ENCODE results near the gene PRRC2B.

The PRRC2B gene

GRCh38 chr9:131516930-131517329 is 123.0 kb downstream of the PRRC2B start:
- no peak for DNase-seq (ENCODE audit: low spot score)

DNA sequence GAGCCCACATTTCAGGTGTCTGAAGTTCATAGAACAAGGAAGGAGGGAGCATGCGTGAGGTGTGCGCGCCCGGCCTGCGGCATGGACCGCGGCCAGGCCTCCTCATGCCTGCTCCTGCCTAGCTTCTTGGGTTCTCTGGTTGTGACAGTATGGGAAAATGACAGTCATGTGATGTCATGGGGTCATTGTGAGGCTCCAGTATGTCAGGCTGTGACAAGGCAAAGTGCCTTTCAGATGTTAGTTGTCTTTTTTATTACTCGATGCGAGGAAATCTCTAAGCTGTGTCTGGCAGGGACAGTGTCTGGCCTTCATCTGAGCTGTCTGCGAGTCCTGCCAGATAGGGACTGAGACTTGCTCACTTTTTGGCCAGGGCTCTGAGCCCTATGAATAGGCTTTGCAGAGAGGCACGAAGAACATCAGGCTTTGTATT is 123.9 kb downstream of the PRRC2B start:
- no peak for DNase-seq (ENCODE audit: low spot score)

DNA sequence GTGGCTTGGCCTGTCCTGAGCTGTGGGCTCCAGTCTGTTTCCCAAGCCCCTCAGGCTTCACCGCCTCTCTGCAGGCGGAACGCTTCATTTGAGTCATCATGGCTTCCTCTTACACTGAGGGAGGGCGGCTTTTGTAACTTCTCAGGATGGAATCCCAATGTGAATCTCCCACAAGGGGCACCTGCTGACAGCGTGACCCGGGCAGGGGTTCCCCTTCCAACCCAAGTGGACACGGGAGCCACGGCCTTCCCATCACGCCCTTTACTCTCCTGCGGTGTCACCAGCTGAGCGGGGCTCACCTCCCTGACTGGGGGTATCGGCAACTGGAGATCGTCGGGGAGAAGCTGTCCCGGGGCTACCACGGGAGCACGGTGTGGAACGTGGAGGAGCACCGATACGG is 124.7 kb downstream of the PRRC2B start:
- DNase-seq (ENCODE audit: low spot score) = no peak

- no peak for DNase-seq (ENCODE audit: low spot score)
Measured at GRCh38 chr9:131520503-131520902, 126.6 kb downstream of the PRRC2B start.

GRCh38 chr9:131521203-131521602 is 127.3 kb downstream of the PRRC2B start:
- no peak for DNase-seq (ENCODE audit: low spot score)

DNA sequence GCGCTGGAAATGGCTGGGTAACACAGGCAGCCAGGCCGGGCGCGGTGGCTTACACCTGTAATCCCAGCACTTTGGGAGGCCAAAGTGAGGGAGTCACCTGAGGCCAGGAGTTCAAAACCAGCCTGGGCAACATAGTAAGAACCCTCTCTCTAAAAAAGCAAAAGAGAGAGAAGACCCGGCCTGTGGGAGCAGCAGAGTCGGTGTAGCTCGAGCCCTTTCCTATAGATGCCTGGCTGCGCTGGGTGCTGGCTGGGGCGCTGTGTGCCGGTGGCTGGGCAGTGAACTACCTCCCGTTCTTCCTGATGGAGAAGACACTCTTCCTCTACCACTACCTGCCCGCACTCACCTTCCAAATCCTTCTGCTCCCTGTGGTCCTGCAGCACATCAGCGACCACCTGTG is 127.9 kb downstream of the PRRC2B start:
- DNase-seq (ENCODE audit: low spot score) = no peak

GRCh38 chr9:131522257-131523085 is 128.6 kb downstream of the PRRC2B start:
- DNase-seq (ENCODE audit: low spot score) = no peak

GRCh38 chr9:131523086-131523388 is 129.2 kb downstream of the PRRC2B start:
- no peak for DNase-seq (ENCODE audit: low spot score)

DNA sequence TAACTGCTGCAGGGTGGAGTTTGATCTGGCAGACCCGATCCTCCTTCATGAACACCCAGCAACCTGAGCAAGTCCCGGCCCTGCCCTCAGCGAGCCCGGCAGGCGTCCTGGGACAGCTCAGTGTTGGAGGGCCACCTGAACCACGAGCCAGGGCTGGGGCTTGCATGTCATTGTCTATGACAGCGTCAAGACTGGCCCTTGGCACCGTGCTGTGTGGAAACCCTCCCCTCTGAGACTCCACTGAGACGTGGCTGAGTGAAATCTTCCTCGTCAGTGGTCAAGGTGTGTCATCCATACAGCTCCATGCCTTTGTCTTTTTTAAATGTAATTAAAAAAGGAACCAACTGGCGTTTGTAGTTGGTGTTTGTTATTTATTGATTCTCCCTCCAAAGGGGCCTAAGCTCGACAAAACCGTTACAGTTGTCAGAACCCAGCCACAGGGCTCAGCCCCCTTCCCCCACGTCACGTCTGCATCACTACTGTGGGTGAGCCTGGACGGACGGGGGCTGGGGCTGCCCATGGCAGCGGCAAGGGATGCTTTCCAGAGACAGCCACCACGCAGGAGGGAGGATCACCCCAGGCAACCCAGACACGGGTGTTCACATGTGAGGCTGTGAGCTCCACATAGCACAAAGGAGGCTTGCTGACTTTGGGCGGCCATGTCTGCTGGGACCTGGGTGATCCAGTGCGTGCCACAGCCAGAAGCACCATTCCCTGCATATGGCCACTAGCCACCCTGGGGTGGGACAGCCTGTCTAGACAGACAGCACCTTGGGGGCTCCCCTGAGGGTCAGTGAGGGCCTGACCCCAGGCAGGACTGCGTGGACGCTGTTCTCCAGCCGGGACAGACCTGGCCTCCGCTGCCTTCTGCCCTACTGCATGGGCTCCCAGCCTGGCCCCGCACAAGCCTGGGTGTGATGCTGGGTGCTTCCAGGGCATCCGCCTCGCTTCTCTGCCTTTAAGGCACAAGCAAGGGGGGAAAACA is 129.9 kb downstream of the PRRC2B start:
- DNase-seq (ENCODE audit: low spot score) = no peak

DNA sequence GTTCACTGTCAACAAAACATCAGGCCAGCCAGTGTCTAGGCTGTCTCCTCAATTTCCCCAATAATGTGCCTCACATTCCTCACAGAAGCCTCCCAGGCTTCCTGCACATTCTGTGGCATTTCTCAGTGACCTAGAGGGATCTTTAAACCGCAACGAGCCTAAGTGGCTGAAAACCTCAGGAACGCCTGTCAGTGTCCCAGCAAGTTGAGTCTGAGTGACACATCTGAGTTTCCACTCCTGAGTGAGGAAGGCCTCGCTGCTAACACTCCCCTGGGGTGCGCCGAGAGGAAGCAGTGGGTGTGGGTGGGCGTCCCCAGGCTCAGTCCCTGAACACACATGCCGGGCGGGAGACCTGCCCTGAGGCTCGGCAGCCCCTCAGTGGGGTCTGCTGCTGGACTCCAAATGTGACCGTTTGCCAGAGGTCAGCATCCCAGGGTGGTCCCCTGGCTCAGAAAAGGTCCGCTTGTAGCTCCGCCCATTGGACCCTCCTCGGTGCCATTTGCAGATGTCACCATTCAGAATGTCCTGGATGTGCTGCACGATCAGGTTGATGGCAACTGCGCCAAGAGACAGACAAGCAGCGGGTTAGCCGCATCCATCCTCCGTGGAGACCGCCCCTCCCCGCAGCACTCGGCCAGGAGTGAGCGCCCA is 130.9 kb downstream of the PRRC2B start:
- no peak for DNase-seq (ENCODE audit: low spot score)

GRCh38 chr9:131525643-131526565 is 132.0 kb downstream of the PRRC2B start:
- DNase-seq (ENCODE audit: low spot score) = no peak

DNA sequence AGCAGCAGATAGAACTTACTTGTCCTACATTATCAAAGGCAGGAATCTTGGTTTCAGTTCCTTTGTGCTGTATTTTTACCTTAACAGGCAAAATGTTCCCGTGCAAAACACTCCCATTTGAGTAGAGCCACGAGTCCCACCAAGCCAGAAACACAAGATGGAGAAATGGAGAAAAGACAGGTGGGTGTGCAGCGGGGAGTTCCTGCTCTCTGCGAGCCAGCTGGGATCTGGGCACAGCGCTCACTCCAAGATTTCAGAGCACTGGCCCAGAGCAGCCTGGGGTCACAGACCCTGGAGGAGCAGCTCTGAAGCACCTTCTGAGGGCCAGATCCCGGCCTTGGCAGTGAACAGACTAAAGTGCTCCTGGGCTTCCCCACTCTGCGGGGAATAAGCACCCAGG is 134.3 kb downstream of the PRRC2B start:
- no peak for DNase-seq (ENCODE audit: low spot score)

GRCh38 chr9:131528886-131529505 is 135.1 kb downstream of the PRRC2B start:
- DNase-seq (ENCODE audit: low spot score) = no peak

DNA sequence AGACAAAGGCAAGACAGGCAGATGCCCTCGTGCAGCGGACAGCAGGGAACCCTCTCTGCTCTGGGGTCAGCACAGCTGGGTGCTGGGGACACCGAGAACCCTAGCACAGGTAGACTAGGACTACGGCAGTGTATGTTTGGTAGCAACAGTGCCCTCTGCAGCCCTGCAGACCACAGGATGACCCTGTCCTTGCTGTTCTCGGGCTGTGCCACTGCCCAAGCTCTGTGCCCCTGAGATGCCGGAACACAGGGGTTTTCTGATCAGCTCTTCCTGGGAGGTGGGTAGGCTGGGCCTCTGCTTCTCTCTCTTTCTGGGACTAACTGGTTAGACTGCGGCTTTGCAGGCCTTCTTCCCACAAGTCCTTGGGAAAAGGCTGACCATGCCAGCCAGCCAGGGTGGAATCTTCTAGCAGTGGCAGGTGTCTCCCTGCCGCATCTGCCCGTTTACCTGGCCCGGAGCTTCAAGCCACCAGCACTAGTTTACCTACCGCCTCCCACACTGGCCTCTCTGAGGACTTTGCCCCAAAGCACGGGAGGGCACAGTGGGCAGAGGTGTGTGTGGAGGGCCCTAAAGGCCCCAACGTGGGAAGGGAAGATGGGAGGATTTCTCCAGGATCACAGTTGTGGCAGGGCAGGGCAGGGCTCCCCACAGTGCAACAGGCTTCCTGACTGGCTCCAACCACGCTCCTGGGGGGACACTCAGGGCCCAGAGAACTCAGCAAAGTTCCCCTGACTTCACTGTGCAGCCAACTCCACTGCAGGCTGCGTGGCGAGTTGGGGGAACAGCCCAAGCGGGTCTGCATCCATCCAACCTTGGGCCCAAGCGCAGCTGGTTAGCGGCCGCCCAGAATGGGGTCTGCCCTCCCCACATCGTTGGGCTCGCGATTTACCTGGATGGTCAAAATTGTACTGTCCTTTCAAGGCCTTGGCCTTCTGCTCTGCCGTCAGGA is 136.0 kb downstream of the PRRC2B start:
- no peak for DNase-seq (ENCODE audit: low spot score)

DNA sequence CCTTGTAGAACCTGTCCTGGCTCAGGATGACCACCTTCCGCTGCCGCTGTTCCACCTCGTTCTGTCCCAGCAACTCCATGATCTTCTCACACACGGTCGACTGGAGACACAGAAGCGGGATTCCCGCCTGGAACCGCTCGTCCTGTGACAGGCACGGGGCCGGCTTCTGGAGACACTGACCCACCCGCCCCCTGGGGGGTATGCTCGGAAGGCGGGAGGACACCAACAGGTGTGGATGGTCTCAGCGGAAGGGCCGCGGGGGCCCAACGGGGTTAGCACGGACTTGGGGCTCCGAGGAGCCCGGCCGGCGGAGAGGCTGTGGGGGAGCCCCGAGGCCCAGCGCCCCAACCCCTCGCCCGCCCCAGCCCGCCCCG is 136.6 kb downstream of the PRRC2B start:
- DNase-seq (ENCODE audit: low spot score) = no peak

DNA sequence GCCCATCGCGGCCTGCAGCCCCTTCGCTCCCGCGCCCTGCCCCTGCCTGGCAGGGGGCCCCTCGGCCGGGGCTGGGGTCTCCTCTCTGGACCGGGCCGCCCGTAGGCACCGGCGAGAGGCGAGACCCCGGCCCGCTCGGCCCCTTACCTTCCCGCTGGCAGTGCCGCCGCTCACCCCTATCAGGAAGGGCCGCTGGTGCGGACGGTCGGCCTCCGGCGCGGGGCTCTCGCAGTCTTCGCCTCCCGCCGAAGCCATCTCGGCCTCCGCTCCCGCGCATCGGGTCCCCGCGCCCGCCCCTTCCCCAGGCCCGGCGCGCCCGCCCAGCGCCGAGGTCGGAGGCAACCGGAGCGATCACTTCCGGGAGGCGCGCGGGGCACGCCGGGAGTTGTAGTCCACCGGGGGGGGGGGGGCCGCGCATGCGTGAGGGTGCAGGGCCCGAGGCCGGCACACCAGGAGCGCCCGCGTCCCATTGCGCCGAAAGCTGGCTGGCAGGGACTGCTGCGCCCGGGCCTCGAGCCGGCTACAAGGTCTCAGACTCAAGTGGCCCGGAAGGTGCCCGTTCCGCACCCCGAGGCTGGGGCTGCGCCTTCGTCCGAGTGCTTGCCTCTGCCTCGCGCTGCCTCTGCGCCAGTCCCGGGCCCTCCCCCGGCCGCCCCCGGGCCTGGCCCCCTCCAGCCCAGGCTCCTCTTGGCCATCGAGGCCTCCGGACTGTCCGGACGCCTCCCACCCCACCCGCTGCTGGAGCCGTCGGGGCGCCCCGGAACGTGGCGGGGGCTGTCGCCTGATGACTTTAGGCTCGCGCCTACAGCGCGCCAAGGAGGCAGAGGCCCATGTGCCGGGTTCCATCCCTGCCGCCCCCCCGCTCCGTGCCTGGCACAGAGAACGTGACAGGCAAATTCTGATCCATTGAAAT is 137.3 kb downstream of the PRRC2B start, which contains the start of gene UCK1:
UCK1 (minus strand) TSS at position 344 of the 913 bp plus-strand sequence; CDS start at position 255, 89 bp downstream.
- DNase-seq (ENCODE audit: low spot score) = peak; percentile 94

- no peak for DNase-seq (ENCODE audit: low spot score)
Measured at GRCh38 chr9:131534721-131535237, 140.9 kb downstream of the PRRC2B start.

DNA sequence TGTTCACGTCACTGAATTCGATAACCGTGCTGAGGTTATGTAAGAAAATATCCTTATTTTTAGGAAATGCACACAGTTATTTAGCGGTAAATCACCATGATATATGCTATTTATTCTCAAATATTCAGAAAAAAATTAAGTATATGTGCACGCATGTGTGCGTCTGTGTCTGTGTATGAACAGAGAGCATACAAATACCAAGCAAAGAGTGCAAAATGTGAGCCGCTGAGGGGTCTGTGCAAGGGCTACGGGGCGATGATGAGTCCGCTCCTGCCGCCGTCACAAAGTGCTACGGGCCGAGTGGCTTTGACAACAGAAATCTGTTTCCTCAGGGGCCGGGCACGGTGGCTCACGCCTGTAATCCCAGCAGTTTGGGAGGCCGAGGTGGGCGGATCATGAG is 144.1 kb downstream of the PRRC2B start:
- DNase-seq (ENCODE audit: low spot score) = no peak
